K562 (cell line): ENCODE results near the gene TAF11L10. TPM values are rescaled to one million over a fixed set of nuclear protein-coding genes. Genes with fewer than 3 reads are reported as not detected.

Source experiments
- polyA plus RNA-seq, 8 experiments: library from polyadenylated mRNA; depleted of rRNA in 4 of 8; stranded (reverse) in 5 of 8; unstranded in 3 of 8; fragments of >200 nt; fragmentation: Nextera tagmentation in 2 of 8; fragmentation: Illumina TruSeq in 1 of 8; extraction: Ambion mirVana in 2 of 8; extraction: Trizol in 1 of 8; gene quantifications; 2 replicates each; pipeline versions ENCODE4 v1.2.1 to v1.2.3, GENCODE V29; 2011 to 2014; ENCODE audit warnings: inconsistent platforms in 1 of 8, missing spikeins in 1 of 8
- small RNA-seq: library from RNA; depleted of rRNA; stranded (forward); fragments of <200 nt; gene quantifications from one replicate; pipeline ENCODE3, GENCODE V24; 2014
- total RNA-seq, 7 experiments: library from RNA; depleted of rRNA in 6 of 7; stranded (reverse); fragments of >200 nt in 6 of 7; fragmentation: Illumina TruSeq in 2 of 7; extraction: Trizol in 2 of 7; gene quantifications; 2 replicates each; pipeline versions ENCODE4 v1.2.1 to v1.2.3, GENCODE V29; 2011 to 2021; ENCODE audit warnings: low replicate concordance in 1 of 7

The TAF11L10 gene
- total and polyA plus RNA-seq, 9 of the 15 experiments (the other 6 are each of a cell fraction or from before 2014, with no cell fraction given) = 0.20 to 3.7 (median 0.41) TPM; not detected in 3

Small RNA genes lying within 50 kb of the gene (small RNA-seq; reads per million reads assigned to genes)
- gene AC233724.1 (not detected), gene AC233724.3 (not detected), gene AC233724.4 (not detected), gene AC233724.6 (not detected), gene AC233724.7 (not detected)

Other genes with a start within 250 kb of the TAF11L10 start
Only the 7 nearest of the 12 such genes appear.
- not detected in 2 replicates for gene TAF11L7, start 12.1 kb downstream of the TAF11L10 start, total RNA-seq (2014; rRNA removed)
- not detected in 2 replicates for gene TAF11L7, start 12.1 kb downstream of the TAF11L10 start, total RNA-seq (2014; rRNA removed; fragmentation: Illumina TruSeq; extraction: Trizol)
- not detected in 2 replicates for gene TAF11L7, start 12.1 kb downstream of the TAF11L10 start, total RNA-seq (2015; rRNA removed; fragmentation: Illumina TruSeq; extraction: Trizol)
- gene TAF11L7, start 12.1 kb downstream of the TAF11L10 start, total RNA-seq (2021) = not detected in 2 replicates
- 1.9 TPM in 1 of 2 replicates, not detected in the other for gene TAF11L7, start 12.1 kb downstream of the TAF11L10 start, polyA plus RNA-seq (2011; rRNA removed)
- gene TAF11L7, start 12.1 kb downstream of the TAF11L10 start, polyA plus RNA-seq (2014; fragmentation: Illumina TruSeq; extraction: Trizol) = not detected in 2 replicates
- under 1 TPM in 1 of 2 experiments, not detected in 1; 0.27 TPM for gene TAF11L7, start 12.1 kb downstream of the TAF11L10 start, polyA plus RNA-seq (2014; fragmentation: Nextera tagmentation; extraction: Ambion mirVana)
- gene TAF11L7, start 12.1 kb downstream of the TAF11L10 start, polyA plus RNA-seq (2014; rRNA removed) = 0.20 TPM in 1 of 2 replicates, not detected in the other
- not detected in 2 replicates for gene TAF11L8, start 6.9 kb downstream of the TAF11L10 start, total RNA-seq (2014; rRNA removed)
- not detected in 2 replicates for gene TAF11L8, start 6.9 kb downstream of the TAF11L10 start, total RNA-seq (2014; rRNA removed; fragmentation: Illumina TruSeq; extraction: Trizol)
- gene TAF11L8, start 6.9 kb downstream of the TAF11L10 start, total RNA-seq (2015; rRNA removed; fragmentation: Illumina TruSeq; extraction: Trizol) = not detected in 2 replicates
- not detected in 2 replicates for gene TAF11L8, start 6.9 kb downstream of the TAF11L10 start, total RNA-seq (2021)
- gene TAF11L8, start 6.9 kb downstream of the TAF11L10 start, polyA plus RNA-seq (2011; rRNA removed) = not detected in 2 replicates
- not detected in 2 replicates for gene TAF11L8, start 6.9 kb downstream of the TAF11L10 start, polyA plus RNA-seq (2014; fragmentation: Illumina TruSeq; extraction: Trizol)
- not detected for gene TAF11L8, start 6.9 kb downstream of the TAF11L10 start, polyA plus RNA-seq (2014; fragmentation: Nextera tagmentation; extraction: Ambion mirVana)
- gene TAF11L8, start 6.9 kb downstream of the TAF11L10 start, polyA plus RNA-seq (2014; rRNA removed) = not detected in 2 replicates
- gene TAF11L9, start 3.4 kb downstream of the TAF11L10 start, total RNA-seq (2014; rRNA removed) = 0.57 and 0.68 TPM in 2 replicates
- gene TAF11L9, start 3.4 kb downstream of the TAF11L10 start, total RNA-seq (2014; rRNA removed; fragmentation: Illumina TruSeq; extraction: Trizol) = 0.29 TPM in 1 of 2 replicates, not detected in the other
- not detected in 2 replicates for gene TAF11L9, start 3.4 kb downstream of the TAF11L10 start, total RNA-seq (2015; rRNA removed; fragmentation: Illumina TruSeq; extraction: Trizol)
- 0.53 TPM in 1 of 2 replicates, not detected in the other for gene TAF11L9, start 3.4 kb downstream of the TAF11L10 start, total RNA-seq (2021)
- gene TAF11L9, start 3.4 kb downstream of the TAF11L10 start, polyA plus RNA-seq (2011; rRNA removed) = not detected in 2 replicates
- gene TAF11L9, start 3.4 kb downstream of the TAF11L10 start, polyA plus RNA-seq (2014; fragmentation: Illumina TruSeq; extraction: Trizol) = not detected in 2 replicates
- under 1 TPM in 1 of 2 experiments, not detected in 1; 0.27 TPM for gene TAF11L9, start 3.4 kb downstream of the TAF11L10 start, polyA plus RNA-seq (2014; fragmentation: Nextera tagmentation; extraction: Ambion mirVana)
- gene TAF11L9, start 3.4 kb downstream of the TAF11L10 start, polyA plus RNA-seq (2014; rRNA removed) = 0.20 TPM in 1 of 2 replicates, not detected in the other
- gene TAF11L11, start 6.4 kb upstream of the TAF11L10 start, total RNA-seq (2014; rRNA removed) = not detected in 2 replicates
- not detected in 2 replicates for gene TAF11L11, start 6.4 kb upstream of the TAF11L10 start, total RNA-seq (2014; rRNA removed; fragmentation: Illumina TruSeq; extraction: Trizol)
- not detected in 2 replicates for gene TAF11L11, start 6.4 kb upstream of the TAF11L10 start, total RNA-seq (2015; rRNA removed; fragmentation: Illumina TruSeq; extraction: Trizol)
- not detected in 2 replicates for gene TAF11L11, start 6.4 kb upstream of the TAF11L10 start, total RNA-seq (2021)
- not detected in 2 replicates for gene TAF11L11, start 6.4 kb upstream of the TAF11L10 start, polyA plus RNA-seq (2011; rRNA removed)
- gene TAF11L11, start 6.4 kb upstream of the TAF11L10 start, polyA plus RNA-seq (2014; fragmentation: Illumina TruSeq; extraction: Trizol) = not detected in 2 replicates
- not detected for gene TAF11L11, start 6.4 kb upstream of the TAF11L10 start, polyA plus RNA-seq (2014; fragmentation: Nextera tagmentation; extraction: Ambion mirVana)
- gene TAF11L11, start 6.4 kb upstream of the TAF11L10 start, polyA plus RNA-seq (2014; rRNA removed) = not detected in 2 replicates
- not detected in 2 replicates for gene TAF11L12, start 12.6 kb upstream of the TAF11L10 start, total RNA-seq (2014; rRNA removed)
- gene TAF11L12, start 12.6 kb upstream of the TAF11L10 start, total RNA-seq (2014; rRNA removed; fragmentation: Illumina TruSeq; extraction: Trizol) = not detected in 2 replicates
- gene TAF11L12, start 12.6 kb upstream of the TAF11L10 start, total RNA-seq (2015; rRNA removed; fragmentation: Illumina TruSeq; extraction: Trizol) = not detected in 2 replicates
- gene TAF11L12, start 12.6 kb upstream of the TAF11L10 start, total RNA-seq (2021) = not detected in 2 replicates
- gene TAF11L12, start 12.6 kb upstream of the TAF11L10 start, polyA plus RNA-seq (2011; rRNA removed) = not detected in 2 replicates
- not detected in 2 replicates for gene TAF11L12, start 12.6 kb upstream of the TAF11L10 start, polyA plus RNA-seq (2014; fragmentation: Illumina TruSeq; extraction: Trizol)
- not detected for gene TAF11L12, start 12.6 kb upstream of the TAF11L10 start, polyA plus RNA-seq (2014; fragmentation: Nextera tagmentation; extraction: Ambion mirVana)
- not detected in 2 replicates for gene TAF11L12, start 12.6 kb upstream of the TAF11L10 start, polyA plus RNA-seq (2014; rRNA removed)
- gene TAF11L13, start 34.3 kb upstream of the TAF11L10 start, total RNA-seq (2014; rRNA removed) = not detected in 2 replicates
- not detected in 2 replicates for gene TAF11L13, start 34.3 kb upstream of the TAF11L10 start, total RNA-seq (2014; rRNA removed; fragmentation: Illumina TruSeq; extraction: Trizol)
- gene TAF11L13, start 34.3 kb upstream of the TAF11L10 start, total RNA-seq (2015; rRNA removed; fragmentation: Illumina TruSeq; extraction: Trizol) = not detected in 2 replicates
- not detected in 2 replicates for gene TAF11L13, start 34.3 kb upstream of the TAF11L10 start, total RNA-seq (2021)
- gene TAF11L13, start 34.3 kb upstream of the TAF11L10 start, polyA plus RNA-seq (2011; rRNA removed) = not detected in 2 replicates
- not detected in 2 replicates for gene TAF11L13, start 34.3 kb upstream of the TAF11L10 start, polyA plus RNA-seq (2014; fragmentation: Illumina TruSeq; extraction: Trizol)
- gene TAF11L13, start 34.3 kb upstream of the TAF11L10 start, polyA plus RNA-seq (2014; fragmentation: Nextera tagmentation; extraction: Ambion mirVana) = not detected
- not detected in 2 replicates for gene TAF11L13, start 34.3 kb upstream of the TAF11L10 start, polyA plus RNA-seq (2014; rRNA removed)
- not detected in 2 replicates for gene TAF11L14, start 36.6 kb upstream of the TAF11L10 start, total RNA-seq (2014; rRNA removed)
- gene TAF11L14, start 36.6 kb upstream of the TAF11L10 start, total RNA-seq (2014; rRNA removed; fragmentation: Illumina TruSeq; extraction: Trizol) = not detected in 2 replicates
- not detected in 2 replicates for gene TAF11L14, start 36.6 kb upstream of the TAF11L10 start, total RNA-seq (2015; rRNA removed; fragmentation: Illumina TruSeq; extraction: Trizol)
- not detected in 2 replicates for gene TAF11L14, start 36.6 kb upstream of the TAF11L10 start, total RNA-seq (2021)
- not detected in 2 replicates for gene TAF11L14, start 36.6 kb upstream of the TAF11L10 start, polyA plus RNA-seq (2011; rRNA removed)
- not detected in 2 replicates for gene TAF11L14, start 36.6 kb upstream of the TAF11L10 start, polyA plus RNA-seq (2014; fragmentation: Illumina TruSeq; extraction: Trizol)
- gene TAF11L14, start 36.6 kb upstream of the TAF11L10 start, polyA plus RNA-seq (2014; fragmentation: Nextera tagmentation; extraction: Ambion mirVana) = not detected
- not detected in 2 replicates for gene TAF11L14, start 36.6 kb upstream of the TAF11L10 start, polyA plus RNA-seq (2014; rRNA removed)